GM19099 (cell line): ENCODE data around the gene CREB5.

ENCODE experiments used
- POLR2A ChIP-seq: IDR thresholded peaks from 3 replicates; pipeline ENCODE4 v1.6.1; 2011; ENCODE audit warnings: low read depth; ENCODE audit not compliant: insufficient read length; ENCODE audit errors: extremely low read depth

Gene CREB5

GRCh38 chr7:28551331-28551730 lies 139.0 kb downstream of the CREB5 start:
- TF ChIP-seq POLR2A, result no peak

- TF ChIP-seq POLR2A, result no peak
Observed at GRCh38 chr7:28554802-28555471, 142.6 kb downstream of the CREB5 start.

GRCh38 chr7:28556025-28556424 lies 143.7 kb downstream of the CREB5 start:
- TF ChIP-seq POLR2A, result no peak

GRCh38 chr7:28556671-28557070 lies 144.4 kb downstream of the CREB5 start:
- TF ChIP-seq POLR2A, result no peak

DNA sequence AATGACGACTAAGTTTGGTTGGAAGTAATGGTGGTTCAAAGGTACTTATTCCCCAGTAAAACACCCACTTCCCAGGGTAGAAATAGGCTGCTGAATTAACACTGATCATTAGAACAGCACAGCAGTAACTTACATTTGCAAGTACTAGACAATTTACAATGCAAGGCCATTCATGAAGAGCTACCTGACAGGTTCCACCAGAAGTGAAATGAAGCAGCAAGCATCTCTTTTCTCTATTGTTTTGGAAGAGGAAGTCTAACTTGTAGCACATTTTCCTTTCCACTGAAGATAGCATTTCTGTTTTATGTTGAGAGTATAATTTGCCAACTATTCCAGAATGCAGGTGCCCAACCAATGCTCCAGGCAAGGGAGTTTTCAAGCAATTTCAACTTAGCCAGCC lies 145.9 kb downstream of the CREB5 start:
- no peak for TF ChIP-seq POLR2A

- TF ChIP-seq POLR2A, result no peak
Observed at GRCh38 chr7:28560767-28561166, 148.4 kb downstream of the CREB5 start.

GRCh38 chr7:28564033-28564432 lies 151.7 kb downstream of the CREB5 start:
- no peak for TF ChIP-seq POLR2A

- no peak for TF ChIP-seq POLR2A
Observed at GRCh38 chr7:28564755-28565374, 152.5 kb downstream of the CREB5 start.

GRCh38 chr7:28565980-28566379 lies 153.7 kb downstream of the CREB5 start:
- TF ChIP-seq POLR2A, result no peak

DNA sequence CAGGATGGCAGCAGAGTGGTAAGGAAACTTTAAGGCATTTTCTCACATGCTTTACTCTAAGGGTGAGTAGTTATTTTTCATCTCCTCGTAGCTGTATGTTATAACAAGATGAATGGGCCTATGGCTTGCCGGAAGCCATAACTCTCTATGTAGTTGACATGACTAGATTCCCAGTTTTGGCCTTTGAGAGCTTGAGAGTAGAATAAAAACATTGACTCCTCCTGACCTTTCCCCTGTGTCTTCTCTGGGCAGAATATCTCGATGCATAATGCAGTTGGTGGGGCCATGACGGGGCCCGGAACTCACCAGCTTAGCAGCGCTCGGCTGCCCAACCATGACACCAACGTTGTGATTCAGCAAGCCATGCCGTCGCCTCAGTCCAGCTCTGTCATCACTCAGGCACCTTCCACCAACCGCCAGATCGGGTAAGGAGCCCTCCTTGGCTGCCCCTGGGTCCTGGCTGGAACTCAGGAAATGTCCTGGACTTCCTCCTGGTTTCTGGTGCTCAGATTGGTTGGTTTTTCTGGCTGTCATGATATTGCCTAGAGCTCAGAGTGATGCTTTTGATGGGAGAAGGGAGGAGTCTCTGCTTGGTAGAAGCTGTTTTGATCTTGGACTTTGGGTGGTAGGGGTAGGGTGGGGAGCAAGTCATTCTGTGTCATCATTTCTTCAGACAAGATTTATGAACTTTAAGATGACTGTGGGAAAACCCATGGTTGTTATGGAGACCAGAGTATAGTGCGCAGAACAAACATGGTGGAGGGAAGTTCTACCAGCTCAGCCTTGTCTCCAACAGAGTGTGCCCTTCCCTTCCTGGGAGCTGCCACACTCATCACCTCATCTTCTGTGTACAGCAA lies 158.0 kb downstream of the CREB5 start:
- TF ChIP-seq POLR2A, result no peak

- no peak for TF ChIP-seq POLR2A
Observed at GRCh38 chr7:28570970-28571288, 158.6 kb downstream of the CREB5 start.

DNA sequence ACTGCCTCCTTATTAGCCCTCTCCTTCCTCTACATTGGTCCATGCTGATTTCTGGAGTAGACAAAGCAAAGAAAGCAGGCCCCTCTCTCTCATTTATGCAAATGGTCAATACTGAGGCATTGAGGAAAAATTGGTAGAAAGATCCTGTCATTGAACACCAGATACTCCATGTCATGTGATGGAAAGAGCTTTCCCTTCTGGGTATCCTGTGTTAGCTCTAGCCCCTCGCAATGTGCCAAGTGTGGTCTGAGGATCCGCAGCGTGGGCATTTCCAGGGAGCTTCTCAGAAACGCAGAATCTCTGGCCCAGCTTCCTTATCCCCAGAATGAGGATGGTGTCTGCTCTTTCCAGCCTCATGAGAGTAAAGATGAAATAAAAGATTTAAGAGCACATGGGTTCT lies 159.1 kb downstream of the CREB5 start:
- no peak for TF ChIP-seq POLR2A

DNA sequence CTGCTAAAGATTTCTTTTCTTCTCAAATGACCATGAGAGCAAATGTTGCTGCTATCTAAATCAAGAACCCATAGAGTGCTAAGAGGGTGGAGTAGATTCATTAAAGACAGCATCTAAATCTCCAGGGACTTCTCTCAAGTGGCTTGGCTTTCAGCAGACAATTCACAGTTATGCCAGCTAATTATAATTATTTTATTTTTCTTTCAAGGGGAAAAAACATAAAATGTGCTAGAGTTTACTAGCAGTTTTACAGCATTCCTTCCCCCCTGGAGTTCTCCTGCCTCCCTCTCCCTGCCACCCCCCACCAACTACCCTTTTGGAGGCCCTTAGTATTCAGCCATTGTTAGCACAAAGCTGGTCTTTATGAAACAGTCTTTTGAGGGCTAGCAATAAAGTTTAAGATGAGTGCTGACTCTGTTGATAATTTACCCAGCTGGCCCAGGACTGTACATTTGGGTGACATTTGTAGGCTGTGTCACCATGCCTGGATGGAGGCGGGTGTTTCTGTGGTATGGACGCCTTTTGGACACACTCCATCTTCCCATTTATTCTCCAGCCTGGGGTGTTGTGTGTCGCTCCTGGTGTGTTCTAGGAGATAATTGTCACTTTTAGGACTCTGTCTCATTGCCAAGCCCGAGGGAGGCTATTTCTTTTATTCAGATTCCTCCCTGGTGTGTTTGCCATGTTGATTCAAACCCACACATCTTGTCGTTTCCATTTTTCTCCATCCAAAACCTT lies 160.2 kb downstream of the CREB5 start:
- TF ChIP-seq POLR2A, result no peak

DNA sequence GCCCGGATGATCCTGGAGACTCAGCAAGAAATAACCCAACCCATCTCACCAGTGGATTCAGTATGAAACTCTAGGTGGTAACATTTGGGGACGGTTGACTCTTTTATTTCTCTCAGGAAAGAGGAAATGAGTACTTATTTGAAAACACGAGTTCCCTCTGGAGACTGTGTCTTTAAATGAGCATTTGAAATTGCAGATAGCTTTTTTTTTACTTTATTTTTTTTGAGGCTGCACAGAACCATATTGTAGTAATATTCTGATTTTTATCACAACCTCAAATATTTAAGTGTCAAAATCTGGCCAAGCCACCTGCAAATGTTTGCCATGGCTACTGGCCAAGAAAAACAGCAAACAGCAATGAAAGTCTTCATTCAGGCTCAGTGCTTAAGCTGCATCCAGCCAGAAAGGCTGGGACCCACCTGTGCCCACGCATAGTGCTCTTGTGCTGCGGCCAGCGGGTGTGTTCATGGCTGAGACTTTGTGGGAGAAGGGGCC lies 160.8 kb downstream of the CREB5 start:
- TF ChIP-seq POLR2A, result no peak

DNA sequence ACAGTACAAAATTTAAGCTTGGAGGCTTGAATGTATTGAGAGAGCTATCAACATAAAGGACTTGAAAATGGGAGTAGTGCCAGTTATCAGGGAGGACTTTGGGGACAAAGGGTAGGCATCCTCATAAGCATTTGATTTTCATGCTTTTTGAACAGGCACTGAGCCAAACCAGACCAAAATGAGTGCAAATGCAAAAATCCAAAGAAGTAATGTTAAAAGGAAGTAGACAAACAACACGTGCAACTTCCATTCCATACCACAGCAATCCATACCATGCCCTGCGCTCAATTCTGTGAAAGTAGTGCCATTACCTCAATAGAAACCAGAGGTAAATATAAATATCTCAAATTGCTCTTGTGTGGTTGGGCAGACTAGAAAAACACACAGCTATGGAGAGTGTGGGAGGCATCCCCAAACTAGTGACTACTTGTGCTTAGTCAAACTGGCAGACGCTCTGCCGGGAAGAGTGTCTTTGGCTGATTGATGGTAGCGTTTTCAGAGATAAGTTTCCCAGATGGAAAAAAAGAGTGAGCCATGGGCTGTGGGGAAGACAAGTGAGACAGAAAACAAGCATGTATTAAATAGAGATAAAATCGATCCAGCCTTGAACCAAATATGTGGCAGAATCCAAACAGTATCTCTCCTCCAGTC lies 161.5 kb downstream of the CREB5 start:
- TF ChIP-seq POLR2A, result no peak
